Fibroblast of the conjunctiva (primary cell): ENCODE measurements around the gene KDR.

ENCODE experiments used
- DNase-seq: peaks from one replicate; pipeline ENCODE4 v3.0.0-alpha.2; 2010; ENCODE audit warnings: low read depth

KDR gene

DNA sequence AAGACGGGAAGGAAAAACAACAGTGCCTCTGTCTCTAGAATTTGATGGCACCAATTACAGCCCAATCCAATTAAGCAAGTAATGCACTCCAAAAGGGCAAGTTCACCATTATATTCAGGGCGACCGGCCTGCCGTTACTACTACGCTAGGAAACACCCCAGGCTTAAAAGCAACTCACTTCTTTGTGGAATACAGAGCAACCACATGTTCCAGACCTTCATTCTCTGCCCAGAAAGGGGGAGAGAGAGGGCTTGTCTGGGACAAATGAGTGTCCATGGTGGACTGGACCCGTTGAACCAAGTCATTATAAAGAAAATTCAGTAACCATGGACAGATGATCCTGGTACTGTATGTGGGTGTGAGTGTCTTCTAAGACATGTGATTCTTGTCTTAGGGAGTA lies 1.6 kb downstream of the KDR start:
- DNase-seq = no peak

DNA sequence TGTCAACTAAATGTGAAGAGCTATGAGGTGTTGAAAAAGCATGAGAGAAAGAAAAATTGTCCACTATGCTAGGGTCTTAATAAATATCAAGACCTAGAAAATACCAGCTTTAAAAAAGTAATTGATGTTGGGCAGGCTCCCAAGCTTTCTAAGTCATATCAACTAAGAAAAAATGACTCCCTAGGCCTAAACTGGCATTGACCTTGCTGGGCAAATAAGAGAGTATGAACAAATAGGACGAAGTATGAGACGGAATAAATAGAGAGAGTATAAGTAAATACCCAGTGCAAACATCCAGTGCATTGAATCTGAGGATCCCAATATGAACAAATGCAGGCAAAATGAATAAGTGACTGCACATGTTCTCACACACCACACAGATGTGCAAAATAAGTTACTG lies 3.2 kb downstream of the KDR start:
- no peak for DNase-seq

DNA sequence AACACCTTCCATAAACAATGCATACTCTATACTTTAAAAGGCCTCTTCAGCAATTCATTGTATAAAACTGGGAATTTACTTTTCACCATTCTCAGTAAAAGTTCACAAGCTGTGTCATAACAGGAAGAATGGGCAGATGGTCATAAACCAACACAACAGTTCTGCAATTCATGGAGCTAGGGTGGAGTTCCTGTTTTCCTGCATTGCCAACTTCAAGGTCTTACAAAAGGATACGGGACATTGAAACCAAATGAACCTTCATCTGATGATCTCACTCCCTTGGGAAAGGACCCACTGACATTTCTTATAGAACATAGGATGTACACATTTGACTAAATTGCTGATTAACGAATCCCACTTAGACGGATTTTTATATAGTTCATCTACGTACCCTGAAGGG lies 4.1 kb downstream of the KDR start:
- DNase-seq = no peak

DNA sequence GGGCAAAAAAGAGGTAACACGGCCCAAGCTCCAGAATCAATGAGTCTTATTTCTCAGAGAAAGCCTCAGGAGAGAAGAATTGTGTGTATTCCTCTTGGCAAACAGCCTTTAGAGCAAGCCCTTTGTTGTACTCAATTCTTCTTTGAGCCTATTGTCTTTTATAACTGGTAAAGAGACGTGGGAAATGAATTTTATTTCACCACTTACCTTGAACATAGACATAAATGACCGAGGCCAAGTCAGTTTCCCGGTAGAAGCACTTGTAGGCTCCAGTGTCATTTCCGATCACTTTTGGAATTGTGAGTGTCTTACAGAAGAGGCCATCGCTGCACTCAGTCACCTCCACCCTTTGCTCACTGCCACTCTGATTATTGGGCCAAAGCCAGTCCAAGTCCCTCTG lies 7.0 kb downstream of the KDR start:
- no peak for DNase-seq

DNA sequence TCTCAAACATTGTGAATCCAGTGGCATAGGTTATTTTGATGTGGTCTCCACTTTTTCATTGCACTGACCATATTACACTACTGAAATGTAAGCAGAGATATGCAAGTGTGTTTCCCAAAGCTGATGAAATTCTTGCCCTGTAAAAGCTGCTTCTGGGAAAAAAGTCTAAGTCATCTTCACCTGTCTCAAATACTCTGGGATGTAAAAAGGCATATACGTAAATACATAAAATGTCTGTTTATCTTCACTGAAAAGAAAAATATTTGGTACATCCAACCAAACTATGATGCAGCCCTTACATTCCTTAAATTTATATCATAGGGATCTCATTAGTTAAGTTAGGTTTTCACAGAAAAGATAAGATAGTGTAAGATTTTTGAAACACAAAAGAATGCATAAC lies 7.9 kb downstream of the KDR start:
- DNase-seq = no peak

DNA sequence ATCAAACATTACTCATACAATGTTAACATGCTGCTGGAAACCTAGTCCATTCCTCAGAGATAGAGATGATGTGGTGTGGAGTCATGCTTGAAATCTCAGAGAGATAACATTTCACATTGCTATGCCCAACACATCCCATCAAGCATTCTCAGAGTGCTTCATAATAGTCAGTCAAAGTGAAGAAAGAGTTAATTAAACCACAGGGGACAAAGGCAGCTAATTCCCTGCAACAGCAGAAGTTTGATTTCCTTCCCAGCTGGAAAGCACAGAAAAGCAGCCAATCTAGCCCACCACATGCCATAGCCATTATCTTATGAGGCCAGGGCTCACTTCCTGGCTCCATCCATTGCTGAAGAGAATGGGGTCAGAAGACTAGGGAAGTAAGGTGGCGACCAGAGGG lies 8.9 kb downstream of the KDR start:
- DNase-seq = no peak

DNA sequence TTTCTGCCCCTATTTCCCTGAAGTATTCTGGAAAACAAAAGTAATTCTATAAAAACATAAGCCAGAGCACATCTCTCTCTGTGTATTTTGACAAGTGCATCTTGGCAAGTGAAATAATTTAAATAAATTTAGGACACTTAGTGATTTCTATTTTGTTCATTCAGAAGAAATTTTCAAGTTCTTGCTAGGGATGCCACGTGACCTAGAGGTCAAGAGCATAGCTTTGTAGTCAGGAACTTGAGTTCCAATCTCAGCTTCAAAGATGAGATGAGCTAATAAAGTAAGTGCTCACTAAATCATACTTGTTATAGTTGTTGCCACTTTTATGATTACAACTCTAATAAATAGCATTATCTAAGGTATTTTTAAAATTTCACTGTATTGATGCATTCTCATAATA lies 13.8 kb downstream of the KDR start:
- DNase-seq = no peak

DNA sequence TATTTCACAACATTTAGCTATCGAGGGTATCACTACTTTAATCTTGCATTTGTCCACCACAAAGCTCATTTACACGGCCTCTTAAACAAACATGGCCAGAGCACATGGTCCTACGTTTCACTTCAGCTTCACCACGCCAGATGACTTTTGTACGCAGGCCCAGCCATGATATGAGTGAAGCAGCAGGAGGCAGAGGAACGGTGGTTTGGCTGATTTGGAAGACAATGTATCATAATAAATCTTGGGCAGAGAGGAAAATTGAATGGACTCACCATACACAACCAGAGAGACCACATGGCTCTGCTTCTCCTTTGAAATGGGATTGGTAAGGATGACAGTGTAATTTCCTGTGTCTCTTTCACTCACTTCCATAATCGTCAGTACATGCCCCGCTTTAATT lies 15.3 kb downstream of the KDR start:
- no peak for DNase-seq

DNA sequence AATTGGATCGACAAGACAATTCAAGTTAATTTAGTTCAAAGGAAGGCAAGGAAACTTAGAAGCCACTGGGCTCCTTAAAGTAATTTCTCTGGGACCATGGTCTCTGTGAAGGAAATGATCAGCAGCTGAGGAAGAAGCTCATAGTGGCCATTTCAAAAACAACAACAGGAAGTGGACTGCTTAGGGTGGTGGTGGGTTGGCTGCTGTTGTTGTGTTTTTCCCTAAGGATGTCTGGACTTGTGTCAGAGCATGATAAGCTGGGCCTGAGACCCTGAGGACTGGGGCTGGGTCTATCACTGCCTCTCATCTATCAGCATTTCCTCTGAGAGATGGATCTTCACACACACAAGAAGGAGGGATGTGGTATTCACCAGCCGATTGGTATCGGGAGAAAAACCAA lies 18.3 kb downstream of the KDR start:
- DNase-seq = no peak

DNA sequence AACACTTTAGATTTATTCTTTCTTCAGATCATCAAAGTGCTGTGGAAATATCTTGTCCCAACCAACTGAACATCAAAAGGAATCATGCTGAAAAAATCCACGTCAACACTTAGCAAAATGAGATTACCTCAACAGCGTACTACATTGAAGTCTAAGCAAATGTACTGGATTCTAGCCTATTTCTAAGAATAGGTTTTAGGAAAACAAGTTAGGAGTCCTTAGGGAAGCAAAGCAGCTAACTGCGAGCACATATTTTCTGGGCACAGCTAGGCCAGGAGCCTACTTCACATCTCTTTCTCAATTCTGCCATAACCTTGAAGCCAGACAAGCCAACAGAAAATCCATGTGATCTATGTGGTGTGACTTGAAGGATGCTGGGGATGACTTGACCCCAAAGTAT lies 22.2 kb downstream of the KDR start:
- DNase-seq = no peak

DNA sequence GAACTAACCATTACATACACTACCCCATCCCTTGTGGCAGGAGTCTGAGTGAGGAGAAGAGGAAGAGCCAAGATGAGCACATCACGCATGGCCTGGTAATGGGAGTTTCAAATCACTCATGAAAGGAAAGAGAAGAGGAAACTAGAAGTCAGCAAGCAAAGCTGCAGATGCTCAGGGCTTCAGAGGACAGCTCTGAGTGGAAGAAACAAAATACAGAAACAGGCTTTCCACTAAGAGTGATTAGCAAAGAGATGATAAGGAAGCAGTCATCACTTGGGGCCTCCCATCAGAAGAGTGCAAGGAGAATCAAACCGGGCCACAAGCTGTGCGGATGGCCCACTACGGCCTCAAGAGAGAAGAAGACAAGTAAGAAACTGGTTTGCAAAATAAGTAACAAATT lies 25.6 kb downstream of the KDR start:
- no peak for DNase-seq

DNA sequence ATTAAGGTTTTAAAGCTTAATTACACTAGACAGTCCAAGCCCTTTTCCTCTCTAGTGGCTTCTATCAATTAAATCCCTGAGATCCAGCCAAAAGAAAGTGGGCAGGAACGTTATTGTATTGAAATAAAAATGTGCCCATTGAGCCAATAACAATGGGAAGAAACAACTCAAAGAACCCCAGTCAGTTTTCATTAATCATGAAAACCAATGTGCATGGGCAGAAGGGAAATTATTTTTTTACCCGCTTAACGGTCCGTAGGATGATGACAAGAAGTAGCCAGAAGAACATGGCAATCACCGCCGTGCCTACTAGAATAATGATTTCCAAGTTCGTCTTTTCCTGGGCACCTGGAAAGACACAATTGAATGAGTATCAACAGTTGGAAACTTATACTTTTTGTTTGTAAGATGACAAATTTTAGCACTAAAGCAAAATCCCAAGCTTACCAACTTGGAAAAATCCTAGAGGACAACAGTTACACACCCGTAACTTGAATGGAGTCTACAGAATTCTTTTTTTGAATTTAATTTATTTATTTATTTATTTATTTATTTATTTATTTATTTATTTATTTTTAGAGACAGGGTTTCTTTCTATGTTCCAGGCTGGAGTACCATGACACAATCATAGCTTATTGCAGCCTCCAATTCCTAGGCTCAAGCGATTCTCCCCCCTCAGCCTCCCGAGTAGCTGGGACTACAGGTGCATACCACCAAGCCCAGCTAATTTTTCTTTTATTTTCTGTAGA lies 26.8 kb downstream of the KDR start:
- DNase-seq = no peak

DNA sequence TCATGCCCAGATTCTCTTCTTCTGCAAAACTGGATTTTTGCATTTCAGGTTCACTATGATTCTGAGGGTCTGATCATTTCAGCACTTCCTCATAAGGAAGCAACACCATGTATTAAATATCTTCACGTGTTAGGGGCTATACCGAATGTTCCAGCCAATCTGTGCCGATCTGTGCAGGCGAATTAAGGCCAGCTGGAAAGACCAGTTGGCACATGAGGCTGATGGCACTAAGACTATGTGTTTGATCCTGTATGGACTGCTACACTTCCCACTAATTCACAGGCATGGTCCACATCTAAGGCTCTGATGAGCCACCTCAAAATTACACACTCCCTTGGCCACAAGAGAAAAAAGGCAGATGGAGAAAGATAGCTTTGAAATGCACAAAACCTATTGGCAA lies 28.8 kb downstream of the KDR start:
- DNase-seq = no peak

DNA sequence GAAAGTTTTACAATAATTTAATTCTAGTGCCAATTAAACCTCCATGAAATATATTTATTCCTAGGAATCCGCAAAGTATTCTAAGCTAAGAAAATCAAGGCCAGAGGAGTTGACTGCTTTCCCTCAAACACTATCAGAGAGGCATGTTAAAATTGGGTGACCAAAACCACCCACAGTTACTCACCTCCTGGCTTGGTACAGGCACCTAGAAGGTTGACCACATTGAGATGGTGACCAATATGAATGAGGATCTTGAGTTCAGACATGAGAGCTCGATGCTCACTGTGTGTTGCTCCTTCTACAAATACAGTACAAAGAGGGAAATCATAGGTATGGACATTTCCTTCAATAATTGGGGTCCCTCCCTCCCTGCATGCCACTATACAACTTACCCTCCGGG lies 29.4 kb downstream of the KDR start:
- DNase-seq = no peak

DNA sequence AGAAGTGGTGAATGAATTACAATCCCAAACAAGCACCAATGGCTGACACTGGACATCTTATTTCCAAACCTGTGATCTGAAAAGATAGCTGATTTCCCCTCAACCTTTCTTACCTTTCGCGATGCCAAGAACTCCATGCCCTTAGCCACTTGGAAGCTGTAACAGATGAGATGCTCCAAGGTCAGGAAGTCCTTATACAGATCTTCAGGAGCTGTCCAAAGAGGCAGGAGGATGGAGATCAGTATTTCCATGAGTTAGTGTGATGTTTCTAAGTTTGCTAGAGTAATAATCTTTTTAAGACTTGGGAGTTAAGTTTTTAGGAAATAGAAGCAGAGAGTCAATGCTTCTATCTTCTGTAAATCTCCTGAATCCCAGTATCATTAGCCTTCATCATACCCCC lies 32.9 kb downstream of the KDR start:
- no peak for DNase-seq

DNA sequence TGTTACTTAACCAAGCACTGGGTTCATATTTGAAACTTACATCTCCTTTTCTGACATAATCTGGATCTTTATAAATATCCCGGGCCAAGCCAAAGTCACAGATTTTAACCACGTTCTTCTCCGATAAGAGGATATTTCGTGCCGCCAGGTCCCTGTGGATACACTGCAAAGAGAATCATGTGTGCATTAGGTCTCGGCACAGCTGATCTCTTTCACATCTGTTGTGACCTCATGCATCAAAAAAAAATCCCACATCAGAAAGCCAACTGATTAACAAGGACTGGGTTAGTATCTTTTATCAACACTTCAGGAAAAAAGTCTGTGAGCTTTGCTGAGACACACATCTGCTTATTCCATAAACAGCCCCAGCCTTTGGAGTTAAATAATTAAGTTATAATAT lies 35.5 kb downstream of the KDR start:
- no peak for DNase-seq

DNA sequence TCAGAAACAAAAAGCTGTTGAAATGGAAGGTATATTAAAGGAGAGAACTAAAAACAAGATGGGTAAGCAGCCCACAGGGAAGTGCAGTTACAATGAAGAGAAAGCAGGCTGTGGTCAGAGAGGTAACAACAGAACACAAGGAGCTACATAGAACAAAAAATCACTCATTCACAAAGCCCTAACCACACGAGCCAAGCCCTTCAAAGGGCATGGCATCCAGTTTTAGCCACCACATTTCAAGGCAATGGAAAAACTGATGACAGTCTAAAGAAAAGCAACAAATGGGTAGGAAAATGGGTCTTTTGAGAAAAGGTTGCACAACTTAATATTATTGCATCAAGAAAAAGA lies 37.5 kb downstream of the KDR start:
- no peak for DNase-seq

DNA sequence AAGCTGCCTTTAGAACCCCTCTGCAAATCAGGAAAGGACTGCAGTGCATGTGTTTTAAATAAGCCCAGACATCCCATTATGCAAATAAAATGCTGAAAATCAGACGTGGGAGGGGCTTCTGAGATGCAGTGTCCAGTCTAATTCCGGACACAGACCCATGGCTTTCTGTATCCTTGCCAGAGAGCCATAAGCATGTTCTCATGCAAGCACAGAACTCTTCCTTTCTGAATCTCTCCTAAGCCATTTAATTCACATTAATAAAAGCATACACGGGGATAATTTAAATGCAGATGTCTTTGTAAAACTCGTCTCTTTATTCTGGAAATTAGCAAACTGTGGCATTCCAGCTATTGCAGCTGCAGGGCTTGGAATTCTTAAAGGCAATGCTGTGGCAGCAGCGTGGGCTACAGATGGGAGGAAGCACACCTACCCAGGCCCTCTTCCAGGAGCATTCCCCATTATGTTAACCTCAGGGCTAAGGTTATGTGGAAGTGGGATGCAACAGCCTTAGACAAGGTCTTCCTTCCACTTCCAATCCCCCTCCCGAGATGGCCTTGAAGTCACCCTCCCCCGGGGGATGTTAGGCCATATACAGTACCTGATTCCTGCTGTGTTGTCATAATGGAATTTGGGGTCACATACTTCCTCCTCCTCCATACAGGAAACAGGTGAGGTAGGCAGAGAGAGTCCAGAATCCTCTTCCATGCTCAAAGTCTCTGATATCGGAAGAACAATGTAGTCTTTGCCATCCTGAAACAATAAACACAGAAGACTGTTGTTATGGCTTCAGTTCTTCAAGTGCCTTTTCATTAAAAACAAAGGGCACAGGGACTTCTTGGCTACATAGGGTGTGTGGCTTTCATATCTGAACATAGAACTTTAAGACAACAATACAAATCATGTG lies 38.1 kb downstream of the KDR start:
- peak; percentile 8 for DNase-seq

DNA sequence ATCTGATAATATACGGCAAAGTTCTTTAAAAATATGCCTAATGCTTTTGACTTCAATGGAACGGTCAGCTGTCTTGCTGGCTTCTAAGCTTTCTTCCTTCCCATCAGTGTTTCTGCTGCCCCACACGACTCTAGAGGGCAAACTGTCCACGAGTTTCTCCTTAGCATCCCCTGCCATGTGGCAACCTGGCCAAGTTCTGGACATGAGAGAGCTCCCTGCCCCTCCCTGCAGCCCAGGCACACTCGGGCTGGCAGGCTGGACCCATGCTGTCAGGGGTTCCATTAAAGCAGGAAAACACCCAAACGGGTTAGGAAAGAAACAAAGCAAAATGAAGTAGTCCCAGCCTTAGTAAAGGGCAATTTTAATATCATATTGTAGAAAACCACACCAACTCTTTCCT lies 38.8 kb downstream of the KDR start:
- no peak for DNase-seq

DNA sequence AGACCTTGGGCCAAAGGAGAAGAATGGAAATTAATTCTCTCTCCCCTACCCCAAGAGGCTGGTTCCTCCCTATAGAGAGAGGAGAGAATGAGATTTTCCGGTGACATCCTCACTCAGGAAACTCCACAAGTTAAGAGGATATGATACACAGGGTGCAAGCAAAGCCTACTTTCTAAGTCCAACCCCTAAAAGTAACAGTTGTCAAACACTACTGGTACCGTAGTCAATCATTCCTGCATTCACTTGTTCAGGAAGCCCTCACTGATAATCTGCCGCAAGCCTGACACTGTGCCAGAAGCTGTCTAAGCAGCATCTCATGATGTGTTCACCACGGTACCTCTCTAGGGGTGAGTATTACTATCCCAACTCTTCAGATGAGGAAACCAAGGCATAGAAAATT lies 41.7 kb downstream of the KDR start:
- no peak for DNase-seq

DNA sequence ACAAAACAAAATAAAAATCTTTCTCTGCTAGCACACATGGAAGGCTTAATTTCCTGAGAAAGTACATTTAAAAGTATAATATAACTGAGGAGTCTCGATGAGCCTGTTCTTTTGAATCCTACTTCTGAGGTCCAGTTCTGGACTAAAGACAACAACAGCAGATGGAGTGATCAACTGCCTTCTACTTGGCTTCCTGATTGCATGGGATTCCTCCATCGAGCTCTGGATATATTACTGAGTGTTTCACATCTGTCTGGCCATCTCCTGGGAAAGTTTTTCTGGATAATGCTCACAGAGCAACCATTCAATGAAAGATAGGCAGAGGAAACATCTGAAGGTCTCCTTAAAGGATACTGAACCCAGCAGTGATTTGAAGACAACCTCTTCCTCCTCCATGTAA lies 42.6 kb downstream of the KDR start:
- no peak for DNase-seq

DNA sequence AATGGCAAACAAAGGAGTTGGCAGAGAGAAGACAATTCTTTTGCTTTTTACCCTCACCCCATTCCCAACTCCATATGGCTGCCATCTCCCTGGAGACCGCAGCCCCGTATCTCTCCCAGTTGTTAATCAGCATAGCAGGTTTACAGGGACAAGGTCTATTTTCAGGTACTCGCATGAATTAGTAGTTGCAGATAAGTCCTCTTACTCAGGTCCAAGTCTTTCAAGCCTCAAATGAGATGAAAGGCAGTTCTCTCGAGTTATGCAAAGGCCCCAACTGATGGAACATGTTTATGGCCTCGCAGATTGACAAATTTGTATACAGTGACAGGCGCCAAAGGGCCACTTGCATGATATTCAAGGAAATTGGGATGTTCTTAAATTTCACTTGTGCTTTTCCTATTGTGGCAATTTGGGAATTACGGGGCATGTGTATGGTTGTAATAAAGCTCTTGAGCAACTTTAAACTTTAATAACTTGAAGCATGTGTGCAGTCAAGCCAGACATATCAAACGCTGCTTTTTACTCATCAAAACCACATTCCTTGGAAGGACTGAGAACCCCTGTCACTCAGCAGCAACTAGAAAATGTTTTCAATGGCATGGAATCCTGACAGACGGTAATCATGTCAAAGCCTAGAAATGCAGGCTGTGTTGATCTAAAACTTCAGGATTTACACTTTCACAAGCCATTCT lies 45.1 kb downstream of the KDR start:
- DNase-seq = peak; percentile 37
